ENCODE data around the gene C1orf174. TPM values are rescaled to one million over a fixed set of nuclear protein-coding genes. Genes with fewer than 3 reads are reported as not detected.

Gene C1orf174
- total RNA-seq, 1 experiment from 2014 or later = 41.2 TPM

DNA sequence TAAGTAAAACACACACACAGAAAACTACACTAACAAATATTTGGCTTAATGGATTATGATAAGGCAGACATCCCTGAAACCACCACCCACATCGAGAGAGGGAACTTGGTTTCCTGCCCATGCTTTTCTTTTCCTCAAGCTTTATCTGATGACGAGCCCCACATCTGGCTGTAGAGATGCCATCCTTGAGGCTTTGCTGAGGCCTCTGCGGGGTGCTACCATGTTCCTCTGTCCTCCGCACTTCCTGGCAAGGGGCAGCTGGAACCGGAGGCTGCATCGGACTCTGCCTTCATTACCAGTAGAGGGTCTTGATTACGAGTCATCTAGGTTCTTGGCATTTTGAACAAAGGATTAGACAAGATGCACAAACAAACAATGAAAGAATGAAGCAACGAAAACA is 21.7 kb upstream of the C1orf174 start:
- ATAC-seq = no peak
- Histone ChIP-seq H3K36me3 (ENCODE audit: control insufficient read depth, insufficient read depth, low read length) (no peaks in the 10 kb centered on the region), H3K4me3 (ENCODE audit: low read depth in 2 of 2, low read length in 2 of 2) (0 out of 4 replicates have a peak overlapping the region, but pooled peaks of 1 of the 2 experiments have one; percentile 16), H3K4me1 (ENCODE audit: control insufficient read depth, insufficient read depth, low read length) (no peaks in the 10 kb centered on the region), H3K27ac (ENCODE audit: low read length) (no peak overlapping the region), H3K27me3 (ENCODE audit: control insufficient read depth, insufficient read depth, low read length) (no peaks in the 10 kb centered on the region), H3K9me3 (ENCODE audit: control insufficient read depth, insufficient read depth, low read depth, low read length) (no peaks in the 10 kb centered on the region)
- in situ Hi-C loops (cut with HindIII; ENCODE audit: low pct_unique_long_range_greater_than_20kb, low sequenced_read_pairs) = no loop called here
- CTCF ChIA-PET = no interaction called here
- no TSS peak for BruUV-seq (replicated peaks)
- TF ChIP-seq POLR2AphosphoS5 (IDR thresholded peaks at IDR 0.05; ENCODE audit: low read depth, low read length) = no peak
- no peak for TF ChIP-seq TCF7L2 (IDR thresholded peaks at IDR 0.05; ENCODE audit: low read depth, low read length)
- TF ChIP-seq, protein P1, sequence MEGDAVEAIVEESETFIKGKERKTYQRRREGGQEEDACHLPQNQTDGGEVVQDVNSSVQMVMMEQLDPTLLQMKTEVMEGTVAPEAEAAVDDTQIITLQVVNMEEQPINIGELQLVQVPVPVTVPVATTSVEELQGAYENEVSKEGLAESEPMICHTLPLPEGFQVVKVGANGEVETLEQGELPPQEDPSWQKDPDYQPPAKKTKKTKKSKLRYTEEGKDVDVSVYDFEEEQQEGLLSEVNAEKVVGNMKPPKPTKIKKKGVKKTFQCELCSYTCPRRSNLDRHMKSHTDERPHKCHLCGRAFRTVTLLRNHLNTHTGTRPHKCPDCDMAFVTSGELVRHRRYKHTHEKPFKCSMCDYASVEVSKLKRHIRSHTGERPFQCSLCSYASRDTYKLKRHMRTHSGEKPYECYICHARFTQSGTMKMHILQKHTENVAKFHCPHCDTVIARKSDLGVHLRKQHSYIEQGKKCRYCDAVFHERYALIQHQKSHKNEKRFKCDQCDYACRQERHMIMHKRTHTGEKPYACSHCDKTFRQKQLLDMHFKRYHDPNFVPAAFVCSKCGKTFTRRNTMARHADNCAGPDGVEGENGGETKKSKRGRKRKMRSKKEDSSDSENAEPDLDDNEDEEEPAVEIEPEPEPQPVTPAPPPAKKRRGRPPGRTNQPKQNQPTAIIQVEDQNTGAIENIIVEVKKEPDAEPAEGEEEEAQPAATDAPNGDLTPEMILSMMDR (IDR thresholded peaks at IDR 0.05) = no peak
- TF ChIP-seq SIN3A (IDR thresholded peaks at IDR 0.05; ENCODE audit: borderline replicate concordance, insufficient read depth, low read depth, low read length) = no peak
- TF ChIP-seq, protein P2, sequence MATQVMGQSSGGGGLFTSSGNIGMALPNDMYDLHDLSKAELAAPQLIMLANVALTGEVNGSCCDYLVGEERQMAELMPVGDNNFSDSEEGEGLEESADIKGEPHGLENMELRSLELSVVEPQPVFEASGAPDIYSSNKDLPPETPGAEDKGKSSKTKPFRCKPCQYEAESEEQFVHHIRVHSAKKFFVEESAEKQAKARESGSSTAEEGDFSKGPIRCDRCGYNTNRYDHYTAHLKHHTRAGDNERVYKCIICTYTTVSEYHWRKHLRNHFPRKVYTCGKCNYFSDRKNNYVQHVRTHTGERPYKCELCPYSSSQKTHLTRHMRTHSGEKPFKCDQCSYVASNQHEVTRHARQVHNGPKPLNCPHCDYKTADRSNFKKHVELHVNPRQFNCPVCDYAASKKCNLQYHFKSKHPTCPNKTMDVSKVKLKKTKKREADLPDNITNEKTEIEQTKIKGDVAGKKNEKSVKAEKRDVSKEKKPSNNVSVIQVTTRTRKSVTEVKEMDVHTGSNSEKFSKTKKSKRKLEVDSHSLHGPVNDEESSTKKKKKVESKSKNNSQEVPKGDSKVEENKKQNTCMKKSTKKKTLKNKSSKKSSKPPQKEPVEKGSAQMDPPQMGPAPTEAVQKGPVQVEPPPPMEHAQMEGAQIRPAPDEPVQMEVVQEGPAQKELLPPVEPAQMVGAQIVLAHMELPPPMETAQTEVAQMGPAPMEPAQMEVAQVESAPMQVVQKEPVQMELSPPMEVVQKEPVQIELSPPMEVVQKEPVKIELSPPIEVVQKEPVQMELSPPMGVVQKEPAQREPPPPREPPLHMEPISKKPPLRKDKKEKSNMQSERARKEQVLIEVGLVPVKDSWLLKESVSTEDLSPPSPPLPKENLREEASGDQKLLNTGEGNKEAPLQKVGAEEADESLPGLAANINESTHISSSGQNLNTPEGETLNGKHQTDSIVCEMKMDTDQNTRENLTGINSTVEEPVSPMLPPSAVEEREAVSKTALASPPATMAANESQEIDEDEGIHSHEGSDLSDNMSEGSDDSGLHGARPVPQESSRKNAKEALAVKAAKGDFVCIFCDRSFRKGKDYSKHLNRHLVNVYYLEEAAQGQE (IDR thresholded peaks at IDR 0.05; ENCODE audit: insufficient read depth in 1 of 2, low read depth in 2 of 2, low read length in 1 of 2) = no peak
- no peak for DNase-seq (ENCODE audit: low read depth, low spot score)
- POLR2A ChIA-PET = no interaction called here
- intact Hi-C loops (cut with micrococcal nuclease; ENCODE audit: unreplicated experiment) = no loop called here

DNA sequence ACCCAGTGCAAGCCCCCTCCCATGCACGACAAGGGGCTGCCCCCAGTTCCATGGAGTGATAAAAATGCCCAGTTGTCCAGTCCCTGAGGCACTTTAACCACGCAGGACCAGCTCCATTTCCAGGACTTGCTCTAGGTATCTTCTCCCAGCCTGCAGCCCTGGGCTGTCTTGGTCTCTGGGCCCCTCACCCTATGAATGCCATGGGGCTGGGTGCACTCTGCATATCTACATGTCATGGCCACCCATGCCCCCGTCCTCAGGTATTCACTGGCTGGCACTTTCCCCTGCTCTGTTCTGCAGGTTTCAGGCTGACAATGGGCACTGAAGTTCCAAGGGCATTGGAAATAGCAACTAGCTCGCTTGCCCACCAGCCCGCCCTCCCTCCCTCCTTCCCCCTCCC is 19.6 kb upstream of the C1orf174 start:
- ChIA-PET POLR2A (no interaction called here), CTCF (no interaction called here)
- DNase-seq (ENCODE audit: low read depth, low spot score) (no peak), ATAC-seq (no peak)
- H3K4me1 ChIP-seq (ENCODE audit: control insufficient read depth, insufficient read depth, low read length) = no peaks in the 10 kb centered on the region
- TF ChIP-seq TCF7L2 (IDR thresholded peaks at IDR 0.05; ENCODE audit: low read depth, low read length) = no peak
- no peak overlapping the region for H3K4me3 ChIP-seq (ENCODE audit: low read depth in 2 of 2, low read length in 2 of 2)
- intact Hi-C loops (cut with micrococcal nuclease; ENCODE audit: unreplicated experiment) = loop anchor here (10.0 kb wide), 1 partner anchor 135 kb away; no protein-coding TSS in a partner anchor
- H3K36me3 ChIP-seq (ENCODE audit: control insufficient read depth, insufficient read depth, low read length) = no peaks in the 10 kb centered on the region
- no peaks in the 10 kb centered on the region for H3K27me3 ChIP-seq (ENCODE audit: control insufficient read depth, insufficient read depth, low read length)
- no TSS peak for BruUV-seq (replicated peaks)
- H3K9me3 ChIP-seq (ENCODE audit: control insufficient read depth, insufficient read depth, low read depth, low read length) = no peaks in the 10 kb centered on the region
- no peak overlapping the region for H3K27ac ChIP-seq (ENCODE audit: low read length)
- in situ Hi-C loops (cut with HindIII; ENCODE audit: low pct_unique_long_range_greater_than_20kb, low sequenced_read_pairs) = no loop called here

DNA sequence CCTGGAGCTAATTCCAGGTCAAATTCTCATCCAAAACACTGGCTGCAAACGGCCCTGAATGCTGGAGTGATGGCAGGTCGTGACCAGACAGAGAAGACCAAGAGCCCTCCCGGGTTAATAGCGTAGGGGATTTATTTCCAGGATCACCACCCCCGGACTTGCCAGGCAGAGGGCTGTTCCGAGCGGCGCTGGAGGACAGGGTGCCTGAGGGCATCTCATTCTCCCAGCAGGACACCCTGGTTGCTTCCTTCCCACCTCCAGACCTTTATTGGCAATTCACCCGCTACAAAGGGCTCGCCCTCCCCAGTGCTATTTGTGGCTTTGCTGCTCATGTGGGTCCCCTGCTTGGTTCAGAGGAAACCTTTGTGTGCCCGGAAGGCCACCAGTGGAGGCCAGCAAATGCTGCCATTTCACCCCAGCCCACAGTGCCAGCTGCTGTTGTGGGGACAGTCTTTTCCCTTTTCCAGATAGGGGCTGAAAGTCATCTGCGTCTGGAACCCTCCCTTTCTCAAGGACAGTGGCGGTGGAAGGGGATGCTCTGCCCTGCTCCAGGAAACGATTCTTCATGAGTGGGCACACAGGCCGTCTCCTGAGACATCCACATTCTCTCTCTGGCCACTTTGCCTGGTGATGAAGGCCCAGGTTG is 19.0 kb upstream of the C1orf174 start:
- intact Hi-C loops (cut with micrococcal nuclease; ENCODE audit: unreplicated experiment) = loop anchor here (10.0 kb wide), 1 partner anchor 136 kb away; no protein-coding TSS in a partner anchor
- Histone ChIP-seq H3K27me3 (ENCODE audit: control insufficient read depth, insufficient read depth, low read length) (no peaks in the 10 kb centered on the region), H3K27ac (ENCODE audit: low read length) (no peak overlapping the region), H3K36me3 (ENCODE audit: control insufficient read depth, insufficient read depth, low read length) (no peaks in the 10 kb centered on the region), H3K9me3 (ENCODE audit: control insufficient read depth, insufficient read depth, low read depth, low read length) (no peaks in the 10 kb centered on the region), H3K4me1 (ENCODE audit: control insufficient read depth, insufficient read depth, low read length) (no peaks in the 10 kb centered on the region), H3K4me3 (ENCODE audit: low read depth in 2 of 2, low read length in 2 of 2) (no peak overlapping the region)
- in situ Hi-C loops (cut with HindIII; ENCODE audit: low pct_unique_long_range_greater_than_20kb, low sequenced_read_pairs) = no loop called here
- ATAC-seq = peak; percentile 23; the same call in 1 of the 2 replicates
- POLR2A ChIA-PET = no interaction called here
- DNase-seq (ENCODE audit: low read depth, low spot score) = no peak
- no peak for TF ChIP-seq POLR2AphosphoS5 (IDR thresholded peaks at IDR 0.05; ENCODE audit: low read depth, low read length)
- TF ChIP-seq, protein P1 (IDR thresholded peaks at IDR 0.05) = no peak
- TF ChIP-seq TCF7L2 (IDR thresholded peaks at IDR 0.05; ENCODE audit: low read depth, low read length) = no peak
- TF ChIP-seq, protein P2 (IDR thresholded peaks at IDR 0.05; ENCODE audit: insufficient read depth in 1 of 2, low read depth in 2 of 2, low read length in 1 of 2) = no peak
- no peak for TF ChIP-seq SIN3A (IDR thresholded peaks at IDR 0.05; ENCODE audit: borderline replicate concordance, insufficient read depth, low read depth, low read length)
- no TSS peak for BruUV-seq (replicated peaks)
- CTCF ChIA-PET = no interaction called here

Data from Panc1 (cell line).